ENCODE results near the gene GBX1. TPM values are rescaled to one million over a fixed set of nuclear protein-coding genes. Genes with fewer than 3 reads are reported as not detected.

The GBX1 gene
- total RNA-seq, 1 experiment from 2014 or later: not detected

- H2AK5ac ChIP-seq (ENCODE audit: insufficient read length, low read length): no peak overlapping the region
- no peaks in the 10 kb centered on the region for H3K9me3 ChIP-seq (ENCODE audit: control insufficient read depth, low read depth, low read length)
- H3K14ac ChIP-seq (ENCODE audit: insufficient read depth, low read length): no peak overlapping the region
- no peak overlapping the region for H4K91ac ChIP-seq (ENCODE audit: insufficient read length, low read depth, low read length)
- no peak overlapping the region for H4K8ac ChIP-seq (replicated peaks; ENCODE audit: insufficient read length, low read depth, low read length)
- no peak for DNase-seq
- no peak overlapping the region for H4K5ac ChIP-seq (ENCODE audit: insufficient read length, low read depth, low read length)
- no peaks in the 10 kb centered on the region for H4K20me1 ChIP-seq (ENCODE audit: control insufficient read depth, insufficient read depth, insufficient read length)
- H3K27me3 Mint-ChIP-seq (ENCODE audit: low read depth): no peaks in the 10 kb centered on the region
- H3K27ac ChIP-seq (ENCODE audit: insufficient read length, low read depth, low read length): no peak overlapping the region
- no peak overlapping the region for H3K27ac Mint-ChIP-seq
- H2BK15ac ChIP-seq (ENCODE audit: low read depth, low read length): no peak overlapping the region
- no peak overlapping the region for H2BK120ac ChIP-seq (ENCODE audit: low read depth, low read length, poor library complexity, severe bottlenecking)
- WGBS (ENCODE audit: extremely low coverage, insufficient read length, low lambda C conversion rate): no CpG with 5 or more reads among the region's 16 CpGs
- no peak overlapping the region for H2BK12ac ChIP-seq (ENCODE audit: insufficient read length, low read depth, low read length)
- H3K4me3 Mint-ChIP-seq: no peak overlapping the region
- H3K4ac ChIP-seq (ENCODE audit: low read depth, low read length): no peak overlapping the region
- peaks cover 22 to 55% (median 26%) of the 10 kb centered on the region in 3 experiments; a peak in 6 of 7 replicates for H3K36me3 Mint-ChIP-seq (ENCODE audit: insufficient read depth in 1 of 3, low read depth in 3 of 3)
- no peak overlapping the region for H3K4me2 ChIP-seq (ENCODE audit: insufficient read depth, insufficient read length, low read length)
- no peaks in the 10 kb centered on the region for H3K27me3 ChIP-seq (ENCODE audit: insufficient read depth, low read length)
- H3K79me2 ChIP-seq (ENCODE audit: insufficient read depth, low read length): no peaks in the 10 kb centered on the region
- no peaks in the 10 kb centered on the region; the same call in 1 of the 2 replicates for H3K4me1 ChIP-seq (ENCODE audit: insufficient read depth, low read length)
- TF ChIP-seq CTCF (conservative IDR thresholded peaks at IDR 0.05): no peak
- no peaks in the 10 kb centered on the region for H3K23me2 ChIP-seq (ENCODE audit: insufficient read length, low read depth, low read length, poor library complexity, severe bottlenecking)
- no peaks in the 10 kb centered on the region for H3K79me1 ChIP-seq (ENCODE audit: insufficient read depth, low read depth, low read length, poor library complexity, severe bottlenecking)
- no peak overlapping the region for H2BK20ac ChIP-seq (ENCODE audit: low read depth, low read length, poor library complexity, severe bottlenecking)
- no peak overlapping the region for H3K56ac ChIP-seq (ENCODE audit: insufficient read length, low read depth, low read length)
- H3K9ac ChIP-seq (ENCODE audit: extremely low read depth, insufficient read length, low read length): no peak overlapping the region
- H3K4me1 Mint-ChIP-seq: peaks cover 7 to 12% of the 10 kb centered on the region in 2 experiments
- no peaks in the 10 kb centered on the region; a peak in 2 of 5 replicates for H3K9me3 Mint-ChIP-seq
- no peak overlapping the region for H3K18ac ChIP-seq (ENCODE audit: insufficient read length, low read depth, low read length)
- no peak overlapping the region for H3K23ac ChIP-seq (ENCODE audit: insufficient read length, low read depth, low read length)
- no peak overlapping the region for H2BK5ac ChIP-seq (ENCODE audit: insufficient read length, low read length)
- no peak overlapping the region for H2AFZ ChIP-seq (ENCODE audit: low read length)
- H3T11ph ChIP-seq (ENCODE audit: low read length): no peak overlapping the region
Measured at GRCh38 chr7:151133266-151133985, 34.1 kb downstream of the GBX1 start.
